Fibroblast of lung (primary cell): ENCODE data around the gene PLXNB1. TPM values are rescaled to one million over a fixed set of nuclear protein-coding genes. Genes with fewer than 3 reads are reported as not detected.

Experiments
- DNase-seq, 2 donors: peaks; one replicate each; pipeline versions ENCODE4 v3.0.0 to v3.0.0-alpha.2; 2010; ENCODE audit warnings: low read depth in 2 of 2
- H2AFZ ChIP-seq: 2 replicates; pipeline ENCODE4 v1.5.1; 2012; ENCODE audit warnings: low read length, control low read depth, inconsistent platforms
- H3K27ac ChIP-seq: 2 replicates; pipeline ENCODE4 v1.5.1; 2011; ENCODE audit warnings: low read length, control low read depth; ENCODE audit not compliant: insufficient read depth
- H3K27me3 ChIP-seq: 2 replicates; pipeline ENCODE4 v1.5.1; 2011; ENCODE audit warnings: mild to moderate bottlenecking, low read length; ENCODE audit not compliant: control insufficient read depth, insufficient read depth
- H3K36me3 ChIP-seq: 2 replicates; pipeline ENCODE4 v1.5.1; 2011; ENCODE audit warnings: low read length; ENCODE audit not compliant: control insufficient read depth, insufficient read depth
- H3K4me1 ChIP-seq: 2 replicates; pipeline ENCODE4 v1.5.1; 2011; ENCODE audit warnings: low read length; ENCODE audit not compliant: control insufficient read depth, insufficient read depth; ENCODE audit errors: extremely low read depth
- H3K4me2 ChIP-seq: 2 replicates; pipeline ENCODE4 v1.5.1; 2011; ENCODE audit warnings: low read length, control low read depth; ENCODE audit not compliant: insufficient read depth; ENCODE audit errors: extremely low read depth
- H3K4me3 ChIP-seq, 4 experiments: fragments of 200-600 bp in 1 of 4; sonication (generic) in 1 of 4; replicated peaks in 1 of 4; 2 replicates each; pipeline ENCODE4 v1.5.1; 2011 to 2016; ENCODE audit warnings: low read length in 4 of 4, low read depth in 3 of 4, mild to moderate bottlenecking in 3 of 4, control low read depth in 2 of 4, inconsistent platforms in 1 of 4, mixed read lengths in 1 of 4; ENCODE audit not compliant: insufficient read depth in 1 of 4; ENCODE audit errors: control extremely low read depth in 1 of 4
- H3K79me2 ChIP-seq: 2 replicates; pipeline ENCODE4 v1.5.1; 2012; ENCODE audit warnings: mild to moderate bottlenecking, low read length, inconsistent platforms; ENCODE audit not compliant: control insufficient read depth, insufficient read depth
- H3K9ac ChIP-seq: 2 replicates; pipeline ENCODE4 v1.5.1; 2011; ENCODE audit warnings: mild to moderate bottlenecking, low read length, control low read depth; ENCODE audit not compliant: insufficient read depth
- H3K9me3 ChIP-seq: 2 replicates; pipeline ENCODE4 v1.5.1; 2012; ENCODE audit warnings: low read depth, low read length; ENCODE audit not compliant: control insufficient read depth, insufficient read depth
- H4K20me1 ChIP-seq: 2 replicates; pipeline ENCODE4 v1.5.1; 2011; ENCODE audit warnings: low read length; ENCODE audit not compliant: control insufficient read depth, insufficient read depth; ENCODE audit errors: extremely low read depth
- EZH2 ChIP-seq: IDR thresholded peaks from 2 replicates; pipeline ENCODE4 v1.5.1; 2012; ENCODE audit warnings: low read length, control low read depth, mild to moderate bottlenecking; ENCODE audit errors: missing control alignments
- polyA plus RNA-seq, 2 donors: library from polyadenylated mRNA; depleted of rRNA in 1 of 2; stranded (reverse) in 1 of 2; unstranded in 1 of 2; fragments of >200 nt; gene quantifications; 2 replicates each; pipeline ENCODE4 v1.2.1, GENCODE V29; 2011 to 2012; ENCODE audit warnings: missing spikeins in 1 of 2
- total RNA-seq: library from RNA; depleted of rRNA; stranded (reverse); fragments of >200 nt; gene quantifications from 2 replicates; pipeline ENCODE4 v1.2.1, GENCODE V29; 2014
- TF ChIP-seq, protein P1 (sequence below), 2 donors: IDR thresholded peaks in 1 of 2; conservative IDR thresholded peaks in 1 of 2; 1 replicate in 1 of 2; 2 replicates in 1 of 2; pipeline ENCODE4 v1.5.1; 2011 to 2012; ENCODE audit warnings: low read length in 2 of 2, control low read depth in 1 of 2, inconsistent platforms in 1 of 2, low read depth in 1 of 2, mild to moderate bottlenecking in 1 of 2

Gene PLXNB1
- total and polyA plus RNA-seq, 2 donors (not counting 1 experiment from before 2014, with no cell fraction given) = 12.8 to 44.6 TPM

DNA sequence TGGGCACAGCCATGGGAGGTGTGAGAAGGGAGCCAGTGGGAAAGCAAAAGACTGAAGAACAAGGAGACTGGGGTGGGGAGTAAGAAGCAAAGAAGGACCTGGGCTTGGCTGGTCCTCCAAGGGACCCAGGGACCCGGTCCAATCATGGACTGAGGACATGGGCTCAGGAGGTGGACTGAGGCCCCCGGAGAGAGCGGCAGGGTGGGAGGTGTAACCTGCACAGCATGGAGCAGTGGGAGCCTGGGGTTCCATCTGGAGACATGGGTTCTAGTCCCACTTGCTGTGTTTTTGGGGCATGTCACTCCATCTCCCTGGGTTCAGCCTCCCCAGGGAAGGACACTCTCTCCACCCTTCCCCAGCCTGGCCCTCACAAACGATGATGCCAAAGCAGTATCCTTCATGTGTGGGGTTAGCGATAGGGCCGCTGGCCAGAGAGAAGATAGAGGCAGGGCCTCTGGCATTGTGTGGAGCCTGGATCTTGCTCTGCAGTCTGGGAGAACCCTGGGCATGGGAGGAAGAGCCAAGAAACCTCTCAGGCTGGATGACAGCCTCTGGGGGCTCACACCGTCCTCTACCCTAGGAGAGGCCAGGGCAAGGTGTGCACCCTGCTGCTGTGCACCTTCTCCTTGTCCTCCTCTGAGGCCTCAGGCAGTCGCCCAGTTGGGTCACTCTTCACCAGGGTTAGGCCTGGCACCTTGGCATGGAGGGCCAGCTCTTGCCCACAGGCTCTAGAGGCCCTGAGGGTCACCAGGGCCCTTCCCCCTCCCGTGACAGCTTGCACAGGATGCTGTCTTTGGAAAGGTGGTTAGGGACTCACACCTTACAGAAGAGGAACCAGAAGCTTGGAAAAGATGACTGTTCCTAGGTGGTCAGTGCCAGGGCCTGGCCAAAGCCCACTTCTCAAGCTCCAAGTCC is 31.9 kb downstream of the PLXNB1 start:
- no peaks in the 10 kb centered on the region for H3K36me3 ChIP-seq
- no peak overlapping the region for H3K4me2 ChIP-seq
- H2AFZ ChIP-seq = no peak overlapping the region
- no peak for TF ChIP-seq EZH2
- TF ChIP-seq, protein P1, sequence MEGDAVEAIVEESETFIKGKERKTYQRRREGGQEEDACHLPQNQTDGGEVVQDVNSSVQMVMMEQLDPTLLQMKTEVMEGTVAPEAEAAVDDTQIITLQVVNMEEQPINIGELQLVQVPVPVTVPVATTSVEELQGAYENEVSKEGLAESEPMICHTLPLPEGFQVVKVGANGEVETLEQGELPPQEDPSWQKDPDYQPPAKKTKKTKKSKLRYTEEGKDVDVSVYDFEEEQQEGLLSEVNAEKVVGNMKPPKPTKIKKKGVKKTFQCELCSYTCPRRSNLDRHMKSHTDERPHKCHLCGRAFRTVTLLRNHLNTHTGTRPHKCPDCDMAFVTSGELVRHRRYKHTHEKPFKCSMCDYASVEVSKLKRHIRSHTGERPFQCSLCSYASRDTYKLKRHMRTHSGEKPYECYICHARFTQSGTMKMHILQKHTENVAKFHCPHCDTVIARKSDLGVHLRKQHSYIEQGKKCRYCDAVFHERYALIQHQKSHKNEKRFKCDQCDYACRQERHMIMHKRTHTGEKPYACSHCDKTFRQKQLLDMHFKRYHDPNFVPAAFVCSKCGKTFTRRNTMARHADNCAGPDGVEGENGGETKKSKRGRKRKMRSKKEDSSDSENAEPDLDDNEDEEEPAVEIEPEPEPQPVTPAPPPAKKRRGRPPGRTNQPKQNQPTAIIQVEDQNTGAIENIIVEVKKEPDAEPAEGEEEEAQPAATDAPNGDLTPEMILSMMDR (conservative IDR thresholded peaks at IDR 0.05 in 1 of 2, IDR thresholded peaks at IDR 0.05 in 1 of 2; ENCODE audit: low read depth in 1 of 2, low read length in 2 of 2) = no peak
- peaks cover 9% of the 10 kb centered on the region for H3K27me3 ChIP-seq
- no peaks in the 10 kb centered on the region for H3K9me3 ChIP-seq
- no peak overlapping the region for H3K9ac ChIP-seq
- no peak for DNase-seq
- H4K20me1 ChIP-seq = no peaks in the 10 kb centered on the region
- H3K27ac ChIP-seq = no peak overlapping the region
- no peak overlapping the region for H3K4me3 ChIP-seq
- peaks cover 6% of the 10 kb centered on the region for H3K4me1 ChIP-seq
- no peaks in the 10 kb centered on the region for H3K79me2 ChIP-seq

DNA sequence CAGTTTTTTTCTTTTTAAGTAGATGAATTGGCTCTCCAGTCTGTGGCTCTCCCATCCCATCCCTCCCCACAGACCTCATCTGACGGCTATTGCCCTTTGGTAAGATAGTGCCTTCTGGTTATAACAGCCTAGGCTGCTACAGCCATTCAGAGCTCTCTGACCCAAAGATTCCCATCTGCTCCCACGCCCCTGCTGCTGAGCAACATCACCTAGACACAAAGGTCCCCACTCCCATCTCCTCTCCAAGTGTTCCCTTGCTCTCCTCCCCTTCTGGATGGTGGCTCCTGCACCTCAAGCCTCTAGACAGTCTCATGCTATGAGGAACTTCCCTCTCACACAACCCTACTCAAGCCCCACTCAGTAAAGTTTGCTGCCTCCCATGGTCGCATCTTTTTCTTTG is 34.2 kb downstream of the PLXNB1 start:
- no peaks in the 10 kb centered on the region for H3K4me1 ChIP-seq
- no peaks in the 10 kb centered on the region for H3K36me3 ChIP-seq
- H2AFZ ChIP-seq = no peak overlapping the region
- H3K4me2 ChIP-seq = no peak overlapping the region
- H3K4me3 ChIP-seq = no peak overlapping the region
- H4K20me1 ChIP-seq = no peaks in the 10 kb centered on the region
- H3K9ac ChIP-seq = no peak overlapping the region
- H3K27me3 ChIP-seq = peaks cover 9% of the 10 kb centered on the region
- DNase-seq = no peak
- no peak overlapping the region for H3K27ac ChIP-seq
- no peak for TF ChIP-seq EZH2
- TF ChIP-seq, protein P1 (conservative IDR thresholded peaks at IDR 0.05 in 1 of 2, IDR thresholded peaks at IDR 0.05 in 1 of 2; ENCODE audit: low read depth in 1 of 2, low read length in 2 of 2) = no peak
- H3K9me3 ChIP-seq = no peaks in the 10 kb centered on the region
- H3K79me2 ChIP-seq = no peaks in the 10 kb centered on the region

DNA sequence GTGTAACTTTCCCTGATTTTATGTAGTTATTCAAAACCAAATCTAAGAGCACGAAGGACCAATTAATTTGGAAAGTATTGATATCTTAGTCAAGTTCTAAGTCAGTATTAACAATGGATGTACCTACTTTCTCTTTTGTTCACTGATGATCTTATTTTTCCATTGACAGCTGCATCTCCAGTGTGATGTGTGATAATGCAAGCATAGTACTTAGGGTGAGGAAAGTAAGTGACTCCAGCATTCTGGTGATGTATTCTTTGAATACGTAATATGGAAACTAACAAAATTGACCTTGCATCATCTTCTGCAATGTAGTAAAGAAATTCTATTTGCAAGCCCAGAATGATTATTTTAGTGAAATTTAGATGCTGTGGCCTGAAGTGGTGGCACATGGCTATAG is 35.5 kb downstream of the PLXNB1 start:
- Histone ChIP-seq H3K4me1 (no peaks in the 10 kb centered on the region), H3K36me3 (no peaks in the 10 kb centered on the region), H2AFZ (no peak overlapping the region), H3K27me3 (peaks cover 9% of the 10 kb centered on the region), H3K4me2 (no peak overlapping the region), H4K20me1 (no peaks in the 10 kb centered on the region), H3K9me3 (no peaks in the 10 kb centered on the region), H3K4me3 (no peak overlapping the region), H3K79me2 (no peaks in the 10 kb centered on the region), H3K27ac (no peak overlapping the region), H3K9ac (no peak overlapping the region)
- no peak for TF ChIP-seq EZH2
- TF ChIP-seq, protein P1 (conservative IDR thresholded peaks at IDR 0.05 in 1 of 2, IDR thresholded peaks at IDR 0.05 in 1 of 2; ENCODE audit: low read depth in 1 of 2, low read length in 2 of 2) = no peak
- DNase-seq = no peak
